Muscle layer of colon (tissue), 2 donors: ENCODE data around the gene POLA1.
"Not testable (repeated sequence)": the region's sequence is repeated elsewhere in the genome, so short reads cannot be mapped to it uniquely, and the experiment has no call there.

Experiments
- H3K27ac ChIP-seq: one replicate; pipeline ENCODE4 v1.7.0; 2013; ENCODE audit warnings: low read depth, mild to moderate bottlenecking, low read length, moderate library complexity
- H3K27me3 ChIP-seq, 2 donors: one replicate each; pipeline ENCODE4 v1.7.0; 2013; ENCODE audit warnings: low read length in 2 of 2, mild to moderate bottlenecking in 2 of 2; ENCODE audit not compliant: insufficient read depth in 2 of 2, control insufficient read depth in 1 of 2
- H3K36me3 ChIP-seq: one replicate; pipeline ENCODE4 v1.7.0; 2013; ENCODE audit warnings: mild to moderate bottlenecking, low read length; ENCODE audit not compliant: insufficient read depth
- H3K4me1 ChIP-seq: one replicate; pipeline ENCODE4 v1.7.0; 2013; ENCODE audit warnings: mild to moderate bottlenecking, low read length; ENCODE audit not compliant: insufficient read depth
- H3K4me3 ChIP-seq, 2 donors: one replicate each; pipeline ENCODE4 v1.7.0; 2013; ENCODE audit warnings: low read length in 2 of 2, low read depth in 1 of 2, mild to moderate bottlenecking in 1 of 2, moderate library complexity in 1 of 2
- H3K9ac ChIP-seq: one replicate; pipeline ENCODE4 v1.7.0; 2013; ENCODE audit warnings: low read length
- H3K9me3 ChIP-seq: one replicate; pipeline ENCODE4 v1.7.0; 2013; ENCODE audit warnings: mild to moderate bottlenecking, low read length
- donor health status: abdominal sarcoma.
- donor health status: Adenocarcinoma of cecum.

The POLA1 gene

DNA sequence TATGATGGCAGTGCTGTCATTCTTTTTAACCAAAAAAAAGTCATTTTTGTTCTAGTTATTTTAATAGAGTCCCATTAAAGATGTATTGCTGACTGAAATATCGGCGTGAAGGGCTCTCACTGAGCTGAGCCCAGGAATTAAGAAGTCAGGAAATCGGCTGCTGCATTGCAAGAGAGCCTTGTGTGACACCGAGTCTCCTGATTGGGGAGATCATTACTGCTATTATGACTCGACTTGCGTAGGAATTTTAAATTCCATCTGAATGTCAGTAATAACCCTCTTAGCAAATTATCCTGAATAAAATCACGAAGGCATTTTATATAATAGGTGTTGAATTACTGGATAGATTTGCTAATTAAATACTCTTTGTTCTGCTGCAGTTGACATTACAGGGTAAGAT is 111.5 kb downstream of the POLA1 start:
- Histone ChIP-seq H3K27ac (no peak overlapping the region), H3K9me3 (no peaks in the 10 kb centered on the region), H3K4me3 (no peak overlapping the region), H3K27me3 (no peaks in the 10 kb centered on the region), H3K9ac (no peak overlapping the region), H3K36me3 (no peaks in the 10 kb centered on the region), H3K4me1 (no peaks in the 10 kb centered on the region)

GRCh38 chrX:24819807-24820206 is 126.1 kb downstream of the POLA1 start:
- H3K4me1 ChIP-seq, H3K9ac ChIP-seq, H3K4me3 ChIP-seq, H3K27ac ChIP-seq, H3K36me3 ChIP-seq, H3K9me3 ChIP-seq, H3K27me3 ChIP-seq: not testable (repeated sequence)

DNA sequence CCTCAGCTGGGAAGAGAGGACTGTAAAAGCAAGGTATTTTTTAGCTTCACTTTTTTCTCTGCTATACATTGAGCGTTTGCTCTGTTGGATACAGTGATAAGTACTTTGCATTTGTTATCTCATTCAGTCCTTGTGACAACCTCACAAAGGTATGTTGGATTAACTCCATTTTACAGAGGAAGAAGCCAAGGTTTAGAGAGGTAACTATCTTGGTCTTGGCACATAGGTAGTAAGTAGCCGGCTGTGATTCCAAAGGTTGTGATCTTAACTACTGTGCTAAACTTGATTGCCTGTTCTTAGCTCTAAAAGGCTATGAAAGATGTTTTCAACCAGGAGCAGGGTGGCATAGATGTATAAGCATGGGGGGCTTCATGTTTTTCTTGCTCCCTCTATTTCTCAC is 134.4 kb downstream of the POLA1 start:
- no peak overlapping the region for H3K27ac ChIP-seq
- H3K27me3 ChIP-seq, result no peaks in the 10 kb centered on the region
- no peaks in the 10 kb centered on the region for H3K4me1 ChIP-seq
- H3K4me3 ChIP-seq, result no peak overlapping the region
- peaks cover 5% of the 10 kb centered on the region for H3K36me3 ChIP-seq
- no peaks in the 10 kb centered on the region for H3K9me3 ChIP-seq
- no peak overlapping the region for H3K9ac ChIP-seq

DNA sequence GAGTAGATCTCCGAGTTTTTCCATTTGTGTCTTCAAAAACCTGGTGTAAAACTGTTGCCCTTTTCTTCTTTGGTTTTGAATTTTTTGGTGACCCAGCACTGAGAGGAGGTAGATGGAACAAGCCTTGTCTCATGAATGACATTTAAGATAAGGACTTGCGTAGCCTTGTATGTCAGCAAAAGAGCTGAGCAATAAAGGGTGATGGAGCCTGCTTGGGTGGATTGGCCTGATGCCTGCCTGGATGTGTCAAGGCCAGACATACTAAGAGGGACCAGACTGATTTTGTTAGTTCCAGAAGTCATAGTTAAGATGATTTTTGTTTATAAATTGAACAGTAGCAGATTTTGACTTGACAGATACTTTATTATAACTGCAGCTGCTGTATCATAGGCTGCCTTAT is 134.9 kb downstream of the POLA1 start:
- no peaks in the 10 kb centered on the region for H3K4me1 ChIP-seq
- H3K9ac ChIP-seq, result no peak overlapping the region
- H3K9me3 ChIP-seq, result no peaks in the 10 kb centered on the region
- H3K27ac ChIP-seq, result no peak overlapping the region
- H3K4me3 ChIP-seq, result no peak overlapping the region
- peaks cover 5% of the 10 kb centered on the region for H3K36me3 ChIP-seq
- H3K27me3 ChIP-seq, result no peaks in the 10 kb centered on the region

GRCh38 chrX:24833695-24834094 is 140.0 kb downstream of the POLA1 start:
- Histone ChIP-seq H3K4me3 (no peak overlapping the region), H3K36me3 (no peaks in the 10 kb centered on the region), H3K27me3 (no peaks in the 10 kb centered on the region), H3K4me1 (no peaks in the 10 kb centered on the region), H3K9ac (no peak overlapping the region), H3K9me3 (no peaks in the 10 kb centered on the region), H3K27ac (no peak overlapping the region)

GRCh38 chrX:24837966-24838365 is 144.2 kb downstream of the POLA1 start:
- Histone ChIP-seq H3K9ac (no peak overlapping the region), H3K4me3 (no peak overlapping the region), H3K4me1 (no peaks in the 10 kb centered on the region), H3K27me3 (no peaks in the 10 kb centered on the region), H3K27ac (no peak overlapping the region), H3K9me3 (no peaks in the 10 kb centered on the region), H3K36me3 (no peaks in the 10 kb centered on the region)

GRCh38 chrX:24838629-24839028 is 144.9 kb downstream of the POLA1 start:
- Histone ChIP-seq H3K27me3 (no peaks in the 10 kb centered on the region), H3K4me1 (no peaks in the 10 kb centered on the region), H3K9ac (no peak overlapping the region), H3K27ac (no peak overlapping the region), H3K9me3 (no peaks in the 10 kb centered on the region), H3K4me3 (no peak overlapping the region), H3K36me3 (no peaks in the 10 kb centered on the region)

GRCh38 chrX:24839331-24839730 is 145.6 kb downstream of the POLA1 start:
- H3K4me3 ChIP-seq, result no peak overlapping the region
- H3K9ac ChIP-seq, result no peak overlapping the region
- no peaks in the 10 kb centered on the region for H3K9me3 ChIP-seq
- no peaks in the 10 kb centered on the region for H3K27me3 ChIP-seq
- H3K4me1 ChIP-seq, result no peaks in the 10 kb centered on the region
- H3K27ac ChIP-seq, result no peak overlapping the region
- no peaks in the 10 kb centered on the region for H3K36me3 ChIP-seq

DNA sequence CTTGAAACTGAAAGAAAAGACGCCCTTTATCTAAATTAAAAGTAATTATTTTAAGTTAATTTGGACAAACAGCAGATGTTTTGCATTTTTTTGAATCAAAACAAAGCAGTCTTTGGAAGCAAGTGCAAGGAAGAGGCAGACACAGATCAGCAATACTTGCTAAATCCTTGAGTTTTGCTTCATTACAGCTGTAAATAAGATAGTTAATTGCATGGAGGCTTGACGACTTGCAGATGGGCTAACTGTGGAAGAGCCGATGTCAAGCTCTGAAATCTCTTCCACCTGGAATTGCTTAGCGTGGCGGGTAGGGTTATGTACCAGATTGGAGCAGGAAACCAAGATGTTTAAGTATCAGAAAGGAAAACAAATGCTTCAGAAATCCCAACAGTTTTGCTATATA is 148.8 kb downstream of the POLA1 start:
- Histone ChIP-seq H3K27me3 (no peaks in the 10 kb centered on the region), H3K4me3 (no peak overlapping the region), H3K4me1 (no peaks in the 10 kb centered on the region), H3K27ac (no peak overlapping the region), H3K9ac (no peak overlapping the region), H3K9me3 (no peaks in the 10 kb centered on the region), H3K36me3 (no peaks in the 10 kb centered on the region)

DNA sequence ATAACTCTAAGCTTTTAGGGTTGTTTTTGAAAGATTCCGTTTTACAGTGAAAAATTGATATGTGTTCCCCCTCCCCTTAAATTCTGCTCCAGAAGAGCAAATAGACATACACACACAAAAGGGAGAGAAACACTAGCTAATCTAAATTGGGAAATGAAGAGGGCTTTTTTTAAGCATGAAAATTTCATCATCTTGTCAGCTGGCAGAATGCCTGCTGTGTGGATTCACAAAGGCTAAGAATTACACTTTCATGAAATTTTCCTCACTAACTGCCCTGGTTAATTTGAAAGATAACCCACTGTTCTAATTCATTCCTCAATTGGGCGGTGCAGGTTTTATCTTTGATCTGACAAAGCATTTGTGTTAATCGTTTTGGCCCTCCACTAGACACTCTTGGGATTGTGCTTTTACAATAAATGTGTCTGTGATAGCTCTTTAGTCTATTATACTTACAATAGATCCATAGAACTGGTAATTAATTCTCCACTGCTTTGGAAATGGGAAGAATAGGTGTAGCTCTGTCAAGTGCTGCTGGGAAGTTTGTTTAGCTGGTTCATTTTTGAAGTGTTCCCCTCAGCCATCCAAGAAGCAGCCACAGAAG is 152.9 kb downstream of the POLA1 start:
- Histone ChIP-seq H3K27ac (no peak overlapping the region), H3K27me3 (no peaks in the 10 kb centered on the region), H3K9me3 (no peaks in the 10 kb centered on the region), H3K9ac (no peak overlapping the region), H3K36me3 (no peaks in the 10 kb centered on the region), H3K4me1 (no peaks in the 10 kb centered on the region), H3K4me3 (no peak overlapping the region)

GRCh38 chrX:24851289-24851688 is 157.6 kb downstream of the POLA1 start:
- Histone ChIP-seq H3K9ac (no peak overlapping the region), H3K4me3 (no peak overlapping the region), H3K36me3 (no peaks in the 10 kb centered on the region), H3K9me3 (no peaks in the 10 kb centered on the region), H3K27me3 (no peaks in the 10 kb centered on the region), H3K27ac (no peak overlapping the region), H3K4me1 (no peaks in the 10 kb centered on the region)

- Histone ChIP-seq H3K36me3 (no peaks in the 10 kb centered on the region), H3K9ac (no peak overlapping the region), H3K27ac (no peak overlapping the region), H3K9me3 (no peaks in the 10 kb centered on the region), H3K4me1 (no peaks in the 10 kb centered on the region), H3K27me3 (no peaks in the 10 kb centered on the region), H3K4me3 (no peak overlapping the region)
These were observed 158.1 kb downstream of the POLA1 start for GRCh38 chrX:24851780-24852179.
